ENCODE measurements around the gene AKR1A1.

GRCh38 chr1:45617618-45618017, 67.0 kb downstream of the AKR1A1 start:
- TF ChIP-seq CTCF (IDR thresholded peaks at IDR 0.05; ENCODE audit: insufficient read depth, low read length) (no peak), GABPA (IDR thresholded peaks at IDR 0.05; ENCODE audit: low read depth) (no peak), POLR2AphosphoS5 (IDR thresholded peaks at IDR 0.05; ENCODE audit: low read depth) (no peak), REST (IDR thresholded peaks at IDR 0.05; ENCODE audit: insufficient replicate concordance, low read depth) (no peak), SPI1 (IDR thresholded peaks at IDR 0.05; ENCODE audit: borderline replicate concordance, low read depth) (no peak)
